GOT3 (cell line): ENCODE data around the gene MON1A.
"Not testable (repeated sequence)": the region's sequence is repeated elsewhere in the genome, so short reads cannot be mapped to it uniquely, and the experiment has no call there.

Source experiments
- DNase-seq: peaks from one replicate; lab custom pipeline; 2025; ENCODE audit warnings: mixed read lengths; lab: John Stamatoyannopoulos, UW

The MON1A gene

GRCh38 chr3:49929291-49930167, at the start of gene MON1A:
MON1A (minus strand) TSS chr3:49929811; CDS start chr3:49913346, 16,465 bp downstream.
- DNase-seq: peak; percentile 78

GRCh38 chr3:49976942-49977341, 47.3 kb upstream of the MON1A start:
- DNase-seq: no peak

- no peak for DNase-seq
Measured at GRCh38 chr3:49972656-49973055, 43.0 kb upstream of the MON1A start.

GRCh38 chr3:49968346-49968745, 38.7 kb upstream of the MON1A start:
- no peak for DNase-seq

GRCh38 chr3:49967291-49967690, 37.7 kb upstream of the MON1A start:
- DNase-seq: no peak

GRCh38 chr3:49966233-49966942, 36.8 kb upstream of the MON1A start:
- DNase-seq: no peak

- no peak for DNase-seq
Measured at GRCh38 chr3:49955636-49956035, 26.0 kb upstream of the MON1A start.

GRCh38 chr3:49952924-49953323, 23.3 kb upstream of the MON1A start:
- DNase-seq: no peak

- no peak for DNase-seq
Measured at GRCh38 chr3:49942651-49943050, 13.0 kb upstream of the MON1A start.

GRCh38 chr3:49940667-49941249, 11.1 kb upstream of the MON1A start:
- no peak for DNase-seq

- DNase-seq: peak; percentile 85
Measured at GRCh38 chr3:49939858-49940666, 10.5 kb upstream of the MON1A start, which contains the start of gene RBM6. RBM6 (plus strand) TSS chr3:49940150; CDS start chr3:49962642, 22,492 bp downstream.

GRCh38 chr3:49937090-49937489, 7.5 kb upstream of the MON1A start:
- no peak for DNase-seq

- DNase-seq: not testable (repeated sequence)
Measured at GRCh38 chr3:49932281-49932680, 2.7 kb upstream of the MON1A start.

- DNase-seq: no peak
Measured at GRCh38 chr3:49930922-49931321, 1.3 kb upstream of the MON1A start.

GRCh38 chr3:49930168-49930690, 618 bp upstream of the MON1A start:
- no peak for DNase-seq

GRCh38 chr3:49928481-49929017, 1.1 kb downstream of the MON1A start:
- DNase-seq: no peak

- no peak for DNase-seq
Measured at GRCh38 chr3:49927798-49928197, 1.8 kb downstream of the MON1A start.

- DNase-seq: no peak
Measured at GRCh38 chr3:49926117-49926728, 3.4 kb downstream of the MON1A start.

- no peak for DNase-seq
Measured at GRCh38 chr3:49925485-49925884, 4.1 kb downstream of the MON1A start.

GRCh38 chr3:49924683-49925082, 4.9 kb downstream of the MON1A start:
- DNase-seq: no peak
